GM18873 (cell line): ENCODE data around the gene COL18A1.

ENCODE experiments used
- ATAC-seq: cut with Tn5 transposase; IDR thresholded peaks from one replicate; pipeline ENCODE4 v1.9.1; 2021; ENCODE audit warnings: mild to moderate bottlenecking, moderate library complexity, moderate number of reproducible peaks; ENCODE audit not compliant: unreplicated experiment, low FRiP score

COL18A1 gene

DNA sequence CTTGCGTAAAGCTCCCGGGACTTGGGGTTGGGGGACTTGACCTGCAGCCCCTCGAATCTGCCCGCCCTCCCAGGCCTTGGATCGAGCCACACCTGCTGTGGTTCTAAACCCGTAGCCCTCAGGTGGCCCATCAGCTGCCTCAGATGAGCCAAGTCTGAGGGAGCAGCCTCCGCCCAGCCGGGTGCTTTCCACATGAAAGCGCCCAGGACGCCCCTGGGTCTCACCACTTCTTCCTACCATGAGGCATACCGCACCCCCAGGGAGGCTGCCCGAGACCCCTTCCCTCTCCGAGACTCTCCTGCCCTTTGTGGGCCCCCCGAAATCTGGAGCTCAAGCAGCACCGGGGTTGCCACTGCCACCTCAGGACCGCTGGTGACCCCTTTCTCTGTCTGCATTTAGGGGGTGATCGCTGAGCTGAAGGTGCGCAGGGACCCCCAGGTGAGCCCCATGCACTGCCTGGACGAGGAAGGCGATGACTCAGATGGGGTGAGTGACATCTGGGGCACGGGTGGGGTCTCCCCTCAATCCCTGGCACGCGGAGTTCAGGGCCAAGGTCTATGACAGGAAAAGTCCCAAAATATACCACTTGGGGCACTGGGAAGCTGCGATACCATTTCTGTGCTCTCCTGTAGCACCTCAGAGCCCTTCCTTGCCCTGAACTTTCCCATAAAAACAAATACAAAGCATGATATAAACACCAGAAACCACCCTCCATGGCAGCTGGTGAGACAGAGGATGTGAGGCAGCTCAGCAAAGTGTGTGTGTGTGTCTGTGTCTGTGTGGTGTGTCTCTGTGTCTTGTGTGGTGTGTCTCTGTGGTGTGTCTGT is 68.7 kb downstream of the COL18A1 start:
- no peak for ATAC-seq

DNA sequence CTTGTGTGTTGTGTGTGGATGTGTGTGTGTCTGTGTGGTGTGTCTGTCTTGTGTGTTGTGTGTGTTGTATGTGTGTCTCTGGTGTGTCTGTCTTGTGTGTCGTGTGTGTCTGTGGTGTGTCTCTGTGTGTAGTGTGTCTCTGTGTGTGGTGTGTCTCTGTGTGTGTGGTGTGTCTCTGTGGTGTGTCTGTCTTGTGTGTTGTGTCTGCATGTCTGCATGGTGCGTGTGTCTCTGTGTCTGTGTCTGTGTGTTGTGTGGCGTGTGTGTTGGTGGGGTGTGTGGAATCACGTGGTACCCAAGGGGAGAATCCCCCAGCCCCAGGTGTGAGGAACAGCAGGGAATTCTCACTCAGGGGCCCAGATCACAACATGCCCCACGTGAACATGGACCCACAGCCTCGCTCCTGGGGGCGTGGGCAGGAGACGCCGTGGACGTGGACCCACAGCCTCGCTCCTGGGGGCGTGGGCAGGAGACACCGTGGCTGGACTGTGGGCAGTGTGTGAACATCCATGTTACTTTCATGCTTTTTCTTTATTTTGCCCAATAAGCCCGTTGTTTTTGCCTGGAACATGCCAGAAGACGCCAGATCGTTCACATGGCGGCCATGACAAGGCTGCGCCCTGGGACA is 69.5 kb downstream of the COL18A1 start:
- no peak for ATAC-seq

DNA sequence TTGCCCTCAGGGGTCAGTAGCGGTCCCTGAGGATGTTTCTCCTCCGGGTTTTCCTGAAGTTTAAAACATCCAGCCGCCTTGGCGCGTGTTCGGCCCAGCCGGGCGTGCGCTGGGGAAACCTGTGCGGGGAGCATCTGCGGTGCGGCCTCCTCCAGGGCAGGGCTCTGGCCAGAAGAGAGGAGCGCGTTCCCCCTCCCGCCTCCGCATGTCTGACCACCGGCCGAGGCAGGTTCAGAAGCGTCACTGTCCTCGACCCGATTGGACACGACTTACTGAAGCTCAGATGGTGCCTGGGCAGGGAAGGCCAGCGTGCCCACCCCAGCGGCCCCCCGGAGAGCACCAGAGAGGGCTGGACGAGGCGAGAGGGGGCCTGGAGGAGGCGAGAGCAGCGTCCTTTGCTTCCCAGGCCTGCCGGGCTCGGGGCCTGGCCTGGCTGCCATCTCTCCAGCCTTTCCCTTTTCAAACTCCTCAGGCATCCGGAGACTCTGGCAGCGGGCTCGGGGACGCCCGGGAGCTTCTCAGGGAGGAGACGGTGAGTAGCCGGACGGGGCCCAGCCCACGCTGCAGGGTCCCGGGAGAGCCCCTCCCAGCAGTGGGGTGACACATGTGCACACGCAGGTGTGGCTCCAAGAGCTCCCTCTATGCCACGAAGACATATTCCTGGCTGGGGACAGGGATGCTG is 70.2 kb downstream of the COL18A1 start:
- no peak for ATAC-seq

DNA sequence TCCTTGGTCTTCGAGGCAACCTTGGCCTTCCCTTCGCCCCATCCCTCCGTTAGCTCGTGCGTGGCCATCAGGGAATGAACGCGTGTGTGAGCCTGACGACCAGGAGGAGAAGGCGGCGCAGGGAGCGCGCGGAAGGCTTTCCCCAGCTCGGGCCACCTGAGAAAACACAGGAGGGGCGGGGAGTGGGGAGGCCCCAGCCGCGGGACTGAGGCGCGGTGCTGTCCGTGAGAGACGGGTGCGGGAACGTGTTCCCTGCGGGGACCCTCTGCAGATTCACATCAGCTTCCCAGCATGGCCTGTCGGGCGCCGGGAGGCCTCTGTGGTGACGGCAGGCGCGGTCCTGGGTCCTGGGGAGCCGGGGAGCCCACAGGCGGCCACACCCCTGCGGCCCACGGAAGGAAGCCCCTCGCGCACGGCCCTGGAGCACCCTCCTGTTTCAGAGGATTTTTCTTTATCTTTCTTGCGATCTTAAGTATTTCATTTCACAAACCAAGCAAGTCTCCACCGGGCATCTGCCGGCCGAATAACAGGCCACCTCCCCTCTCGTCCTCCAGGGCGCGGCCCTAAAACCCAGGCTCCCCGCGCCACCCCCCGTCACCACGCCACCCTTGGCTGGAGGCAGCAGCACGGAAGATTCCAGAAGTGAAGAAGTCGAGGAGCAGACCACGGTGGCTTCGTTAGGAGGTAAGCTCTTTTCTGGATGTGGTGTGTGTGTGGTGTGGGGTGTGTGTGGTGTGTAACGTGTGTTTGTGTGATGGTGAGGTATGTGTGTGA is 71.0 kb downstream of the COL18A1 start:
- no peak for ATAC-seq

DNA sequence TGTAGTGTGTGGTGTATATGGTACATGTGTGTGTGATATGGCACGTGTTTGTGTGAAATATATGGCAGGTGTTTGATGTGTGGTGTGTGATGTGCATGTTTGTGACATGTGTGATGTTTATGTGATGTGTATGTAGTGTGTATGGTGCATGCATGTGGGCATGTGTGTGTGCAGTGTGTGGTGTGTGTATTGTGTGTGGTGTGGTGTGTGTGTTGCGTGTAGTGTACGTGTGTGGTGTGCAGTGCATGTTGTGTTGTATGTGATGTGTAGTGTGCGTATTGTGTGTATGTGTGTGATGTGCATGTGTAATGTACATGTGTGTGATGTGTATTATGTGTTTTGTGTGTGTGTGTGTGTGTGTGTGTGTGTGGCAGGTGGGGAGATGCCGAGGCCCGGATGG is 71.6 kb downstream of the COL18A1 start:
- no peak for ATAC-seq

DNA sequence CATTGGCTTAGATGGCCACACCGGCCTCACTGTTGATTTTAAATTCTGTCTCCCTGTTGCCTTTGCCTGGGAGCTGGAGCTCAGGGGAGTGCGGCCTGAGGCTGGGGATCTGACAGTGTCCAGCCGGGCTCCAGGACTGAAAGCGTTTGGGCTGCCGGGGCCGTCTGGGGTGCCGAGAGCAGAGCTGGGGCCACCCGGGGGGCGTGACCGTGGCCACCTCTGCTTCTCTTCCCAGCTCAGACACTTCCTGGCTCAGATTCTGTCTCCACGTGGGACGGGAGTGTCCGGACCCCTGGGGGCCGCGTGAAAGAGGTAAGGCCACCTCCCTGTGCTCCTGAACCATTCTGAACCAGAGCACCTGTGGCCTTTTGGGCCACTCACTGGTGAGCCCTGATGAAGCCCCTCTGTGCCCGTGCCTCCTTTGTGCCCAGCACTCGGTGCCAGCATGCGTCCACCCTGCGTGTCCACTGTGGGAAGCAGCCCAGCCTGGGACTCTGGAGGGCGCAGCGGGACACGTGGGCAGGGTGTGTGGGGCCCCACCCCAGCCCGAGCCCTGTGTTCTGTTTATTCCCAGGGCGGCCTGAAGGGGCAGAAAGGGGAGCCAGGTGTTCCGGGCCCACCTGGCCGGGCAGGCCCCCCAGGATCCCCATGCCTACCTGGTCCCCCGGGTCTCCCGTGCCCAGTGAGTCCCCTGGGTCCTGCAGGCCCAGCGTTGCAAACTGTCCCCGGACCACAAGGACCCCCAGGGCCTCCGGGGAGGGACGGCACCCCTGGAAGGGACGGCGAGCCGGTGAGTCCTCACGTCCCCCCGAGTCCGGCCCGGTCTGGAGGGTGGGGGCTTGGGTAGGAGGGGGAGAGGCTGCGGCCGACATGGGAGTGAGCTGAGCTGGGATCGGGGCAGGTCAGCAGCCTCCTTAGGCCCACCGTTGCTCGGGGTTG is 72.5 kb downstream of the COL18A1 start:
- ATAC-seq = no peak

DNA sequence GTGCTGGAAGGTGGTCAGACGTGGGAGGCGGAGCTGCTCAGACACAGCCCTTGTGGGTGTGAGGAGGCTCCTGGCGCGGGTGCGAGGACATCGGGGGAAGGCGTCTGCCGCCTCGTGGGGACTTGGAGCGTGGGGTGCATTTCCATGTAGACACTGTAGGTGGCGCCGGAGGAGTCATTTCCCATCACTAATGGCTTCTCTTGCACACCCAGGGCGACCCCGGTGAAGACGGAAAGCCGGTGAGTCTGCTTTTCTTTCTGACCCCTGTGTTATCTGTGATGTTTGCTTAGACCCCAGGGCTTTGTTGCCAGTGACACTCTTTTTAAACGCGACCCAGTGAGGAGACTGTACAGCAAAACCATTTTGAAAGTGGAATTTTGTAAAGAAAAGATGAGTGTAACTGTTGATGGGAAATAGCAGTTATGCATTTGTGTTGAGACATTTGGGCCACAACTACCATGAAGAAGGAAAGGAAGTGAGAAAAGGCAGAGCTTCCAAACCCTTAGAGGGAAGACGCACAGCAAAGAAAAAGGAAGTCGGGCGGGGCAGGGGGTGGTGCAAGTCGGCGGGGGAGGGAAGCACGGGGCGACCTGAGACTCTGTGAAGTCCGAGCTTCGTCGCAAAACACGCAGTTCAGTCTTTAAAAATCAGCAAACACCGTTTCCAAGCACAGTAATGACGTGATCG is 73.3 kb downstream of the COL18A1 start:
- ATAC-seq = no peak

DNA sequence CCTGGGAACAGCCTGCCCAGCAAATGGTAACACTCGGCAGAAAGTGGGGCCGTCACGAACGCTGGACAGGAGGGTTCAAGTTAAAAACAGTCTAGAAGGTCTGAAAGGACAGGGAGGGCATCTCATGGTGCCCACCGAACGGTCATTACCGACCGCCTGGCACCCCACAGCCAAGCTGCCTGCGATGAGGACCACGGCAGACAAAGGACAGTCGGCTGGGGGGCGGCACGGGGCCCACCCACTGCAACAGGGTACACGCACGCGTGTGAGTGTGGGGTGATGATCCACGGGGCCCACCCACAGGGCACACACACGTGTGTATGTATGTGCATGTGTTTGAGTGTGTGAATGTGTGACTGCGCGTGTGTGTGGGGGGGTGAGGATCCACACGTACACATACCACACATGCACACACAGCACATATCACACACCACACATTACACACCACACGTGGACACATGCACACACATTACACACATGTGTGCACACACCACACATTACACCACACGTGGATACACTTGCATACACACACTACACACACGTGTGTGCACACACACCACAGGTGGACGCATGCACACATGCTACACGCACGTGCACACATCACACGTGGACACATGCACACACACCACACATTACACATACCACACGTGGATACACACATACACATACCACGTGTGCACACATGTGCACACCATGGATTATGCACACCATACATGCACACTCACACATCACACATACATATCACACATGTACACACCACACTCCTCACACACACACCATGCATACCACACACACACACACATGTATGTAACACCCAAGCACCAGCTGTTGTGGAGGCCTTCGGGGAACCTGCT is 74.1 kb downstream of the COL18A1 start:
- ATAC-seq = no peak

DNA sequence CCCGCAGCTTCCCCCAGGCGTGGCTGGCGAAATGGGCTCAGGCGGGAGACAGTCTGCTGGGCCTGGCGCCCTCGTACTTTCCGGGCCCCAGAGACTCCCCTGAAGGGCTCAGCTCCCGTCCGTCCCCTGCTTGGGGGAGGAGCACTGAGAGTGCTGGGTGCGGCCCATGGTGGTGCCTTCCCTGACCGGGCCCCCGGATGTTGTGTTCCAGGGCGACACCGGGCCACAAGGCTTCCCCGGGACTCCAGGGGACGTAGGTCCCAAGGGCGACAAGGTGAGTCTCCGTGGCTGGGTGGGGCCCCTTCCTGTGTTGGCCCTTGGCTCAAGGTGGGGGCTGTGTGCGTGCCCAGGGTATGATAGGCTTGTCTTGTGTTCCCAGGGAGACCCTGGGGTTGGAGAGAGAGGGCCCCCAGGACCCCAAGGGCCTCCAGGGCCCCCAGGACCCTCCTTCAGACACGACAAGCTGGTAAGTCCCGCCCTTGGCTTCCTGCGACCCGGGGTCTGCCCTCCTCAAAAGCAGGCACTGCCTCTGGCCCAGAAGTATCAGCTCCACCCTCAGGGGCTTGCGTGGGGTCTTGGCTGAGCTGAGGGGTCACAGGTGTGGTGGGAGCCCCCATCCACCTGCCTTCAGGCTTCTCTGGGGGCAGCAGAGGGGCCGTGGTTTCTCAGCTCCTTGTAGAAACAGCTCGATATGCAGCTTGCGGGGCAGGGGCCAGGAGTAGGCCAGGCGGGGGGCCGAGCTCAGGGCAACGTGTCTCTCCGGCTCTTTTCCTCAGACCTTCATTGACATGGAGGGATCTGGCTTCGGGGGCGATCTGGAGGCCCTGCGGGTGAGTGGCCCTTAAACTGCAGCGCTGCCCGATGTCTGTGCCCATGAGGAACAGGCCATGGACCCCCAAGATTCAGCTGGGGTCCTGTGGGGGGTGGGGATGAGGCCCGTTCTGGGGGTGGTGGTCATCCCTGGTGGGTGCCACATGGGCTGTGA is 75.0 kb downstream of the COL18A1 start:
- no peak for ATAC-seq

DNA sequence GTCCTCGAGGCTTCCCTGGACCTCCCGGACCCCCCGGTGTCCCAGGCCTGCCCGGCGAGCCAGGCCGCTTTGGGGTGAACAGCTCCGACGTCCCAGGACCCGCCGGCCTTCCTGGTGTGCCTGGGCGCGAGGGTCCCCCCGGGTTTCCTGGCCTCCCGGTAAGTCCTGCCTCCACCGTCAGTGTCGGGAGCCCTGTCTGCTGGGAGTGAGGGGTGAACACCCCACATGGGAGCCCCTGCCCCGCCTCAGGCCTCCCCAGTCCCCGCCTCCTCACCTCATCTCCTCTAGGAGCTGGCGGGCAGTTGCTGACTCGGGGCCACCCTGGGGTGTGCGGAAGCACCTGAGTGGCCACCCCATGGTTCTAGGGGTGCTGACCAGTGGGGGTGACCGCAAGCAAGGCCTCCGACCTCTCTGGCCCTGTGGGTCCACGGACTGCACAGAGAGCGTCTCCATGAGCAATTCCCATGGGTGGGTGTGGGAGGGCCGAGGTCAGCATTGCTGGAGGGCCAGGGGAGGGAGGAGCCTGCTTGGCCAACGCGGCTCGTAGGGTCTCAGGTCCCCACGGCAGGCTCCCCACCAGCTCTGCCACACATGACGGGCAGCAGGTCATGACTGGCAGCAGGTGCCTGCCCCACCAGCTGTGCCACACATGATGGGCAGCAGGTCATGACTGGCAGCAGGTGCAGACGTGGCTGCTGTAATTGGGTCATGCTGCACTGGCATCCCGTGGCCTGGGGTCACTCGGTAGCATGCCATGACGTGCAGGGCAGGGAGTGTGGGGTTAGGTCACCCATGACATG is 75.9 kb downstream of the COL18A1 start:
- ATAC-seq = no peak

DNA sequence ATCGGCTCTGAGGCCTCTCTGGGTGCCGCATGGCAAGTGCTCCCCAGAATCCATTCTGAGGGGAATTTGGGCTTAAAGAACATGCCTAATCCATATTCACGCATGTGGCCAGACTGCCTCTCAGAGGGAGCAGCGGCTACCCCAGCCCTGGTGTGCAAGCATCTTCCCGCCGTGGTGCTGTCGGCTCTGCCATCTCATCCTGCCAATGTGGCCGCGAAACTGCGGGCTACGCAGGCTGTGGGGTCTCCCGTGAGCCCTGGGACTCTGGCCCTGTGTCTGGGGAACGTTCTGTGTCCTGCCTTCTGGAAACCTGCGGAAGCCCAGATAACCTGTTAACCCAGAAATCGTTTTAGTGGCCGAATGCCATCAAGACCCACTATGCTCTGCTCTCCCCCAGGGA is 76.6 kb downstream of the COL18A1 start:
- ATAC-seq = no peak

DNA sequence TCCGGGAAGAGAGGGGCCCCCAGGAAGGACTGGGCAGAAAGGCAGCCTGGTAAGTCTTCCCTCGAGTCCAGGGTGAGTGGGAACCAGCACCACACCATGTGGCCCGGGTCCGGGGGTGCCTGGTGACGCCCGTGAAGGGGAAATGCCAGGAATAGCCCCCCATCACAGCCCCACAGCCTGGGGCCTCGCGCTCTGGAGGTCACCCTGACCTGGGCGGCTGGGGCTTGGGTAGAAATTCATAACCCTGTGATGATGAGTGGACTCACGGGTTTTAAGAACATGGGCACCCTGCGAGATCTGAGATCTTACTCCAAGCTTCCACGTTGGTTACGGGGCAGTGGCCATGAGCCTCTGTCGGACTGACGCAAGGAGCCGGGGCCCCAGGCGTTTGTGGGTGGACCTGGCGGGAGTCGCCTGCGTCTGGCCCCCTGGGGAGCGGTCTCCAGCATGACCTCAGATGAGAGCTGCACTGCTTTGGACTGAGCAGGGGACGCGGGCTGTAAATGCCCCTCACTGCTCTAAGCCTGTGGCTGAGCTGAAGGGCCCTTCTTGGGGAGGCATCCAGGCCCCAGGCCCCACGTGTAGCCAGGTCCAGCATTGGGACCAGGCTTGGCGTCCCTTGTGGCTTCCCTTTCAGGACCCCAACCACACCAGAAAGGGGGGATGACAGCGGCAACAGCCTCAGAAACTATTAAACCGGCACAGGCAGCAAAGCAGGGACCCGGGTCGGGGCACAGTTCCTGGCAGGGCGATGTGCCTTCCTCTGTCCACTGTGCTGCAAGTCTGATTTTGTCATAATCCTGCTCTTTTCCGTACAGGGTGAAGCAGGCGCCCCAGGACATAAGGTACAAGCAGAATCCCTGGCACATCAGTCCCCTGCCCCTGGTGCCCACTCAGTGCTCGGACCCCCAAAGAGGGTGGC is 77.3 kb downstream of the COL18A1 start:
- ATAC-seq = no peak

DNA sequence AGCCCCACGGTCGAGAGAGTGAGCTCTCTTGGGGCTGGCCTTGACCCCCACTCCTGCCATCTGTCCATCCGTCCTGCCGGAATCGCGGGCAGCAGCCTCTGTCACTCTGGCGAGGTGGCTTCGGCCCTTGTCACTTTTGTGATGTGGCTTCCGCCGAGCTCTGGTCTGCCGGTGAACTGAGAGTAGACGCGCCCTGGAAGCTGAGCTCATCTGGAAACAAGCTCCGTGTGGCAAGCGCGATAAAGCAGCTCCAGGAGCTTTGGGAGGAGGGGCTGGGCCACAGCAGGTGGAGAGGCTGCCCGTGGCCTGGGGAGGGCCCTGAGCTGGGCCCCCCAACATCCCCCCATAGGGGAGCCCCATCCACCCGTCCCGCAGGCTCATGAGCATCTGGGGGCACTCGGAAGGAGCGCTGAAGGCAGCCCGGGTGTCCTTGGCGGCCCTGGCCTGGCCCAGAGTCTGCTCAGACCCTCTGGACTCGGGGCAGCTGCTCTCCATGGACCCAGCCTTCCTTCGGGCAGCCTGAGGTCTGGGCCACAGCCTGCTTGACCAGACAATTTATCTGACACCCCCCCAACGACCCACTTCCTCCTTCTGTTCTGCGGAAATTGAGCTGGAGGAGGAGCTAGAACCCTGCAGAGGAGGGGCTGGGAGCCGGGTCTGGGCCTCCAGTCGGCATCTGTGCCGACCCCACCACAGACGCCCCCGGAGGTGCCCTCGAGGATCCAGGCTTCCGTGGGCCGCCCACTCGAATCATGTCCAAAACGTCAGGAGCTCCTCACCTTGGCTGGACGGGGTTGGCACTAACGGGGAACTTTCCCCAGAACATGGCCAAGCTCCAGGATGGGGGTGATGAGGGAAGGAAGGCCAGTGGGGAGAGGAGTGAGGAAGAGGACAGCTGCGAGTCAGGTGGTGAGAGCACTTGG is 78.2 kb downstream of the COL18A1 start:
- ATAC-seq = no peak

DNA sequence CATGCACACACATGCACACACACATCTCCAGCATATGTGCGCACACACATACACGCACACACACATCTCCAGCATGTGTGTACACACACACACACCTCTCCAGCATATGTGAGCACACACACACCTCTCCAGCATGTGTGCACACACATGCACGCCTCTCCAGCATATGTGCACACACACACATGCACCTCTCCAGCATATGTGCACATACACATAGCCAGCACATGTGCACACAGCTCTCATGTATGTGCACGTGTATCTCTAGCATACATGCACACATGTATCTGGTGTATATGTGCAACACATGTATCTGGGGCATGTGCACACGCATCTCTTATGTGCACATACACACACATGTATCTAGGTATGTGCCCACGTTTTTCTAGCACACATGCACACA is 79.4 kb downstream of the COL18A1 start:
- ATAC-seq = no peak
